ENCODE measurements around the gene MMP1.

The MMP1 gene

GRCh38 chr11:102798012-102798746 is at the start of gene MMP1:
Gene MMP1 (minus strand): TSS chr11:102798160. CDS start chr11:102798092, 68 bp downstream.
- no peak for DNase-seq (ENCODE audit: low read depth, low spot score)

GRCh38 chr11:102846292-102846691 is 48.3 kb upstream of the MMP1 start:
- DNase-seq (ENCODE audit: low read depth, low spot score) = no peak

- DNase-seq (ENCODE audit: low read depth, low spot score) = no peak
Measured at GRCh38 chr11:102843489-102843888, 45.5 kb upstream of the MMP1 start, which contains the start of gene MMP3. Gene MMP3 (minus strand): TSS chr11:102843609. CDS start chr11:102843546, 63 bp downstream.

DNA sequence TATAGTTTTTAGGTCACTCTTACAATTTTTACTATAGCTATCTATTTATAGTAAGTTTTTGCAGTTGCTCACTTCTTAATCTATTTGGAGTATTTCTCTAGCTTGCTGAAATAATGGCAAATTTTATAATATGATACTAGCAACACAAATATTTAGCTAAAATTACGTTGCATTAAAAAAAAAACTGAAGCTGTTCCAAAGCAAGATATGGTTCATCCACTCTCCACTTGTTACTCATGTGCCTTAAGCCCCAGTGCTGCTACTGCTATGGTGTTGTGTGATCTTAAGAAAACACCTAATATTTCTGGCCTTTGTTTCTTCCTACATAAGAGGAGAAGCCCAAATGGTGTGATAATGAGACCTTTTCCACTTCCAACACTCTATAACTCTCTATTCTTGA is 45.0 kb upstream of the MMP1 start:
- DNase-seq (ENCODE audit: low read depth, low spot score) = no peak

- no peak for DNase-seq (ENCODE audit: low read depth, low spot score)
Measured at GRCh38 chr11:102840018-102840417, 42.1 kb upstream of the MMP1 start.

GRCh38 chr11:102837646-102838045 is 39.7 kb upstream of the MMP1 start:
- no peak for DNase-seq (ENCODE audit: low read depth, low spot score)

- no peak for DNase-seq (ENCODE audit: low read depth, low spot score)
Measured at GRCh38 chr11:102837156-102837555, 39.2 kb upstream of the MMP1 start.

DNA sequence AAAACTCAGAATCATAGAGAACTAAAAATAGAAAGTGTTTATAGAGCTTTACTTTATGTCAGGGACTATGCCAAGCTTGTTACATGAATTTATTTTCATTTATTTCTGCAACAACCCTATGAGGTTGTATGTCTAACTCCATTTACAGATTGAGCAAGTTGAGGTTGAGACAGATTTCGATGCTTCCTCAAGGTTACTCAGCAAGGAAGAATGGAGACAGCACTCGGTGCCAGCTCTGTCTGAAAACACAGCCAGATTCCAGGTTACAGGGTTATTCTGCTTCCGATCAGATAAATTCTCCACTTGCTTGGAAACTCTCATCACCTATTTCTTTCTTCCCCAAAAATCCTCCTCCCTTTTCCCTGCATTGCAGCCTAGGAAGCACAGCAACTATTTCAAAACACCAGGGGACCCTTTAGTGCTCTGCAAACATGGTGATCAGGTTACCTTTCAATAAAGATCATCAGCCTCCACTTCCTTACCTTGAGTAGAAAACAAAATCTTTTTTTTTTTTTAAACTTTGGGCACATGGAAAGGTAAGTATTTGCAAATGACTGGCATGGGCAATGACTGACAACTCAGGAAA is 38.4 kb upstream of the MMP1 start:
- no peak for DNase-seq (ENCODE audit: low read depth, low spot score)

DNA sequence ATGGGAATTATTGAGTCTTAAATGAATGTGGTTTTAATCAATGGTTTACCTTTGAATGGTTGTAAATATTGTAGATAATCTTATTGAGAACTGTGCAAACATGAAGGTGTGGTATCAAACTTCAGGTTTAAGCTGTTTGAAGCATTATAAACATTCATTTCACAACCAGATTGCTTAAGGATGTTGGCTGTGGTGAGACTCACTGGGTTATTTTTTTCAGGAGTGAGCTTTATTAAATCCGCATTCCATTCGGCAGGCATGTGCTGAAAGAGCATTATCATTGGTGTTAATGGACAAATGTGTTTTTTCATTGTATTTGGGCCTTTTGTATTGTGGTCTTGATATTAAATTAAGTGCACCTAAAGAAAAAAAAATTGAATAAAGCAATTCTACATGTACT is 35.8 kb upstream of the MMP1 start:
- DNase-seq (ENCODE audit: low read depth, low spot score) = no peak

- DNase-seq (ENCODE audit: low read depth, low spot score) = no peak
Measured at GRCh38 chr11:102832612-102833011, 34.7 kb upstream of the MMP1 start.

DNA sequence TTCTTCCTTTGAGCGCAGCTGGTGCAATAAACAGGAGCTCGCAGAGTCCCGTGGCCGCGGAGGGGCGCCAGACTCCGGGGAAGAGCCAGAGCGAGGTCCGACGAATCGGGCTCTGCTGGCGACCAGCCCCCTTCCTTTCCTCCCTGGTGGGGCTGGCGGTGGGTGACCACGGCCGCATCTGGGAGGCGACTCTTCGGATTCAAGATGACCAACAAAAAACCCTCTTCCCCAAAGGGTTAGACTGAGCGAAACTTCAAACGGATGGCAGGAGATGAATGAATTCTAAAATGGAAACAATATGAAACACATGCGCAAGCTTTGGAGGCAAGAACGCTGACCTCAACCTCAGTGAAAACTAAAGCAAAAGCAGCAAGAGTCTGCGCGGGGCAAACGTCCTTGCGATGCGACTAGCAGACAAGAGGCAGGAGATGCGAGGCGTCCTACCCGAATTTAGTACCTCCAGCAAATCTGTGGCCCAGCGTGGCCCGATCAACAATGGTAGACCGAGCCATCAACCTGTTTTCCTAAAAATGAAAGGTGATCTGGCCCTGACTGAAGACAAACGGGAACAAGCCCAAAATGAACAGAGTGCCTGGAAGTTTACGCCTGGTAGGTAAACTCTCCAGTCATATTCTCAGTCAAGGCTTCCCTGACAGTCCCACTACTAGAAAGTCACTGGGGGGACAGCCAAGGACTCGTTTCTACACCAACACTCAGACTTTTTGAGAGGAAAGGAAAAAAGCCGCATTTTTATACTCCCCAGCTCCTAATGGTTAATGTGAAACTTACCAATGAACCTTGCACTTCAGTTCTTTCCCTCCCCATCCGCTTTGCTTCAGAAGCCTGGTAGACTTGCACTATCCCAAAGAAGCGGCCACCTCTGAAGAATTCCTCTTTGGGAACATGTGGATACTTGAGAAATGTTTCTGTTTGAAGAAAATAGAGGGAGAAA is 33.8 kb upstream of the MMP1 start:
- DNase-seq (ENCODE audit: low read depth, low spot score) = no peak

DNA sequence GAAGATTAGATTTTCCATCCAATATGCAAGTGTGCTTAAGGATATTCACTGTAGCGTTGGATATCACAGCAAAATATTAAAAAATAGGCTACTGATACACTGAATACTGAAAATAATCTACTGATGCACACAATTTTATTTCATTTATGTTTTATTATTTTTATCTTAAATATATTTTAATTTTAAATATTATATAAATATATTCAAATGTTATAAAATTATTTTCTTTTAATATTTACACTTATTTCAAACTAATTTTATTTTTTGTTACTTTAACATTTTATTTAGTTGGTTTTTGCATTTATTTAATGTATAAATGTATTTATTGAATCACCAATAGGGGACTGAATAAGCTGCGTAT is 33.1 kb upstream of the MMP1 start:
- DNase-seq (ENCODE audit: low read depth, low spot score) = no peak

GRCh38 chr11:102830001-102830727 is 32.2 kb upstream of the MMP1 start:
- DNase-seq (ENCODE audit: low read depth, low spot score) = no peak

GRCh38 chr11:102829316-102830000 is 31.5 kb upstream of the MMP1 start:
- DNase-seq (ENCODE audit: low read depth, low spot score) = no peak

- no peak for DNase-seq (ENCODE audit: low read depth, low spot score)
Measured at GRCh38 chr11:102824556-102824955, 26.6 kb upstream of the MMP1 start.

- DNase-seq (ENCODE audit: low read depth, low spot score) = no peak
Measured at GRCh38 chr11:102819491-102819890, 21.5 kb upstream of the MMP1 start.

- no peak for DNase-seq (ENCODE audit: low read depth, low spot score)
Measured at GRCh38 chr11:102813484-102813883, 15.5 kb upstream of the MMP1 start.

DNA sequence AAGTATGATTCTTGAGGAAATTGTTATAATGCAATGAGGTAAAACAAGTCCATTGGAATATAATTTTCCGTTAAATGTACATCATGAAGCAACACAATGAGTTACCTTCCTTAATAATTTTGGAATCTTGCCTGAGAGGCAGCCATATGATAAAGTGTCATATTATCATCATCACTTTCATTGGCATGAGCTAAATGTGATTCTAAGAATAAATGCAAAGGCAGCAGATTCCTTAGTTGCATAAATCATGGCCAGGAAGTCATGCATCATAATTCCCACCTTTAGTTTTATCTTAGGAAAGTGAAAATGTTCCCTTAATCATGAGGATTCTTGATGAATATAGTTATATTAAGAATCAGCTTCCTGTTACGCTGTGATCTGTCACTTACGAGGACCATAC is 14.2 kb upstream of the MMP1 start:
- DNase-seq (ENCODE audit: low read depth, low spot score) = no peak

DNA sequence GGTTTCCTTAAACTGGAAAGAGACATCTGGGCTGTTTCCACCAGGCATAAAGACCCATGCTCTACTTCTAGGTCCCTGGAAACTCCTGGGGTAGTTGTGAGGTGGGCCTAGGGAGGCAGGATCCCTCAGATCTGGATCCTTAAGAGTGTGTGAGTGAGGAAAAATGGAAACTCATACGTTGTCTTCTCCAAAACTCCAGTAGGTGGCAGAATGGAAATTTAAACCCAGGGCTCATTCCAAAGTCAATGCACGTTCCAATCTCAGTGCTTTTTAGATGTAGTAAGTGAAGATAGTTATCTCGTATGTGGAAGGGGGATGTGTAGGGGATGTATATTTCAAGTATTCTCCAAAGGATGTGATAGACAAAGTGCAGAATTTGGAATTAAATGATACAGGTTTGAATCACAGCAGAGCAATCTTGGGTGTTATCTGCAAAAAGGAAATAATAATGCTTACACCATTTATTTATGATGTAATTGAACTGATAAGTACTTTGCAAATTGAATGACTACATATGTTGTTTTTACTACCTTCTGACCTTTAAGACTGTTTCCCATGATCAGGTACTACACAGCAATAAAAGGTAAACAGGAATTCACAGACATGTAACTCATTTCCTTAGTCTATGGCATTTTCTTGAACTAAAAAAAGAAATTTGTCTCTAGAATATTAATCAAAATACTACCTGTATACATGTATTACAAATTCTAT is 13.1 kb upstream of the MMP1 start:
- DNase-seq (ENCODE audit: low read depth, low spot score) = no peak

GRCh38 chr11:102809971-102810370 is 12.0 kb upstream of the MMP1 start:
- DNase-seq (ENCODE audit: low read depth, low spot score) = no peak
